Suprapubic skin (tissue), 4 donors: ENCODE results near the gene SEMA3D. TPM values are rescaled to one million over a fixed set of nuclear protein-coding genes. Genes with fewer than 3 reads are reported as not detected.
A peak's percentile ranks its signal among the peaks of the same experiment; 100 is the strongest.

ENCODE experiments used
- DNase-seq, 2 donors: peaks; one replicate each; pipeline ENCODE4 v3.0.0-alpha.2; 2019; ENCODE audit warnings: low spot score in 2 of 2
- H3K27ac ChIP-seq: fragments of 200-600 bp; sonication (generic); one replicate; pipeline ENCODE4 v1.5.1; 2019
- H3K27me3 ChIP-seq: fragments of 200-600 bp; sonication (generic); one replicate; pipeline ENCODE4 v1.5.1; 2019
- H3K36me3 ChIP-seq: fragments of 200-600 bp; sonication (generic); one replicate; pipeline ENCODE4 v1.5.1; 2019
- H3K4me1 ChIP-seq: fragments of 200-600 bp; sonication (generic); one replicate; pipeline ENCODE4 v1.5.1; 2019
- H3K4me3 ChIP-seq: fragments of 200-600 bp; sonication (generic); one replicate; pipeline ENCODE4 v1.5.1; 2019; ENCODE audit warnings: mild to moderate bottlenecking
- H3K9me3 ChIP-seq: fragments of 200-600 bp; sonication (generic); one replicate; pipeline ENCODE4 v1.5.1; 2019
- CTCF ChIP-seq, 2 donors: fragments of 200-600 bp in 1 of 2; fragments of 450-650 bp in 1 of 2; sonication (generic) in 1 of 2; IDR thresholded peaks; one replicate each; pipeline ENCODE4 v1.5.1; 2016 to 2019; ENCODE audit warnings: antibody characterized with exemption in 2 of 2, mild to moderate bottlenecking in 1 of 2, moderate library complexity in 1 of 2
- EP300 ChIP-seq: sonication (generic); formaldehyde crosslinking; IDR thresholded peaks from one replicate; pipeline ENCODE4 v1.6.1; 2017; ENCODE audit warnings: antibody characterized with exemption
- POLR2A ChIP-seq, 2 donors: fragments of 450-650 bp; IDR thresholded peaks; one replicate each; pipeline ENCODE4 v1.6.1; 2017; ENCODE audit warnings: antibody characterized with exemption in 2 of 2, mild to moderate bottlenecking in 2 of 2, moderate library complexity in 2 of 2
- POLR2AphosphoS5 ChIP-seq, 3 donors: sonication (generic); formaldehyde crosslinking; IDR thresholded peaks; one replicate each; pipeline ENCODE4 v1.6.1; 2017; ENCODE audit warnings: antibody characterized with exemption in 3 of 3
- WGBS: methylation state at CpG from one replicate; pipeline ENCODE4 v1.1.5; 2018; 5-methylcytosine and 5-hydroxymethylcytosine counted together
- total RNA-seq, 4 donors: library from RNA; depleted of rRNA; stranded (reverse); fragments of >200 nt; gene quantifications; one replicate each; pipeline ENCODE4 v1.1.0, GENCODE V29; 2016

Gene SEMA3D
- 1 to 10 TPM; 1.9 to 5.9 (median 3.6) TPM for total RNA-seq

GRCh38 chr7:85186521-85187241 is at the start of gene SEMA3D:
Gene SEMA3D, minus strand, starts transcription at chr7:85187056. Its CDS starts 65,165 bp downstream, at chr7:85121891.
- TF ChIP-seq CTCF (IDR thresholded peaks at IDR 0.05) (peak; percentile 33 to 85), POLR2A (IDR thresholded peaks at IDR 0.05) (no peak)
- Histone ChIP-seq H3K4me1 (peaks cover 24% of the 10 kb centered on the region), H3K9me3 (no peaks in the 10 kb centered on the region), H3K36me3 (no peaks in the 10 kb centered on the region), H3K27me3 (peaks cover 21% of the 10 kb centered on the region), H3K4me3 (peak within 1 kb of the TSS; percentile 59), H3K27ac (peak within 1 kb of the TSS; percentile 70)
- WGBS: 0% methylated on average over 9 of the region's 45 CpGs
- peak; percentile 79 to 87 for DNase-seq

- no peaks in the 10 kb centered on the region for H3K4me1 ChIP-seq
- no peaks in the 10 kb centered on the region for H3K36me3 ChIP-seq
- H3K27me3 ChIP-seq: no peaks in the 10 kb centered on the region
- whole genome bisulfite sequencing: 52% methylated on average over 3 of the region's 3 CpGs
- no peak overlapping the region for H3K4me3 ChIP-seq
- DNase-seq: no peak
- TF ChIP-seq POLR2A (IDR thresholded peaks at IDR 0.05) (no peak), EP300 (no peak), POLR2AphosphoS5 (IDR thresholded peaks at IDR 0.05) (no peak), CTCF (IDR thresholded peaks at IDR 0.05) (no peak)
- H3K27ac ChIP-seq: no peak overlapping the region
- no peaks in the 10 kb centered on the region for H3K9me3 ChIP-seq
These were observed 47.9 kb upstream of the SEMA3D start for GRCh38 chr7:85234730-85235129.

- Histone ChIP-seq H3K4me3 (no peak overlapping the region), H3K27ac (no peak overlapping the region), H3K27me3 (no peaks in the 10 kb centered on the region), H3K36me3 (no peaks in the 10 kb centered on the region), H3K4me1 (no peaks in the 10 kb centered on the region), H3K9me3 (no peaks in the 10 kb centered on the region)
- WGBS: 80% methylated on average over 2 of the region's 2 CpGs
- TF ChIP-seq POLR2A (IDR thresholded peaks at IDR 0.05) (no peak), POLR2AphosphoS5 (IDR thresholded peaks at IDR 0.05) (no peak), CTCF (IDR thresholded peaks at IDR 0.05) (no peak), EP300 (no peak)
- no peak for DNase-seq
These were observed 45.2 kb upstream of the SEMA3D start for GRCh38 chr7:85232068-85232467.

- Histone ChIP-seq H3K4me1 (no peaks in the 10 kb centered on the region), H3K27me3 (no peaks in the 10 kb centered on the region), H3K4me3 (no peak overlapping the region), H3K27ac (no peak overlapping the region), H3K36me3 (no peaks in the 10 kb centered on the region), H3K9me3 (no peaks in the 10 kb centered on the region)
- no peak for DNase-seq
- TF ChIP-seq CTCF (IDR thresholded peaks at IDR 0.05): no peak
- no peak for TF ChIP-seq EP300
- no peak for TF ChIP-seq POLR2A (IDR thresholded peaks at IDR 0.05)
- no peak for TF ChIP-seq POLR2AphosphoS5 (IDR thresholded peaks at IDR 0.05)
- WGBS: 70% methylated on average over 3 of the region's 3 CpGs
These were observed 43.8 kb upstream of the SEMA3D start for GRCh38 chr7:85230623-85231022.

- TF ChIP-seq POLR2AphosphoS5 (IDR thresholded peaks at IDR 0.05): no peak
- TF ChIP-seq CTCF (IDR thresholded peaks at IDR 0.05): no peak
- no peak for TF ChIP-seq POLR2A (IDR thresholded peaks at IDR 0.05)
- TF ChIP-seq EP300: no peak
- H3K4me3 ChIP-seq: no peak overlapping the region
- no peaks in the 10 kb centered on the region for H3K4me1 ChIP-seq
- DNase-seq: no peak
- no peaks in the 10 kb centered on the region for H3K9me3 ChIP-seq
- H3K27ac ChIP-seq: no peak overlapping the region
- H3K27me3 ChIP-seq: no peaks in the 10 kb centered on the region
- H3K36me3 ChIP-seq: no peaks in the 10 kb centered on the region
These were observed 42.7 kb upstream of the SEMA3D start for GRCh38 chr7:85229544-85229943.
